Measurements from ENCODE around the gene C17orf113.

C17orf113 gene

GRCh38 chr17:42050393-42051012 is at the start of gene C17orf113:
TSS of gene C17orf113 (minus strand) at chr17:42050601. CDS start at chr17:42043376, 7,225 bp downstream.
- DNase-seq (ENCODE audit: low spot score) = peak; percentile 69

DNA sequence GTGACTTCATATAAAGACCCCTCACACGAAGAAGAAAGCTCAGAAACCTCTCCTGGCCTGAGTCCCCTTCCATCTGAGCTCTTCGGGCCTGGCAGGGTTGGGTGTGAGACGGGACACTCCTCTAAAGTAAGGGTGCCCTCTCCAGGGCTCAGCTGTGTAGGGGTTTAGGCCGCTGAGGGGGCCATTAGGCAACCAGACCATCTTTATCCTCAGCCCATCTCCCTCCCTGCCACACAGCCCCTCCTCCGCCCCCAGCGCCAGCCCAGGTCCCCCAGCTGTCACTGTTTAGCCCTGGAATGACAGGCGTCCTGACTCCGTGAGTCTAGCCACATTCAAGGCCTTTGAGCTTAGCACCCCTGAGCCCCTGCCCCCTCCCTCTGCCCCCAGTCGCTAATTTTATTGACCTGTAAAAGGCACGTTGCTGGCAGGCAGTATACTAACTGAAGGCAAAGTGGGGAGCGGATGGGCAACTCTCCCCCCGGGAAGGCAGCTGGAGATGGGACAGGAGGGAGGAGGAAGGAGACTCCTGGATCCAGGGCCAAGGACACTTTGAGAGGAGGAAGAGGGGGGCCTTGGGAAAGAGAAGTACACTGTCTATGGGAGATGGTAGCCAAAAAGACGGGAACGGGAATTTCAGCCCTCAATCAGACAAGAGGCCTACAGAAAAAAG is 48.5 kb upstream of the C17orf113 start:
- DNase-seq (ENCODE audit: low spot score) = no peak

- DNase-seq (ENCODE audit: low spot score) = peak; percentile 59
These were observed 47.6 kb upstream of the C17orf113 start, which contains the start of gene ZNF385C for GRCh38 chr17:42097691-42098631. TSS of gene ZNF385C (minus strand) at chr17:42098473. CDS start at chr17:42063056, 35,417 bp downstream.

GRCh38 chr17:42096360-42097111 is 46.1 kb upstream of the C17orf113 start:
- DNase-seq (ENCODE audit: low spot score) = no peak

DNA sequence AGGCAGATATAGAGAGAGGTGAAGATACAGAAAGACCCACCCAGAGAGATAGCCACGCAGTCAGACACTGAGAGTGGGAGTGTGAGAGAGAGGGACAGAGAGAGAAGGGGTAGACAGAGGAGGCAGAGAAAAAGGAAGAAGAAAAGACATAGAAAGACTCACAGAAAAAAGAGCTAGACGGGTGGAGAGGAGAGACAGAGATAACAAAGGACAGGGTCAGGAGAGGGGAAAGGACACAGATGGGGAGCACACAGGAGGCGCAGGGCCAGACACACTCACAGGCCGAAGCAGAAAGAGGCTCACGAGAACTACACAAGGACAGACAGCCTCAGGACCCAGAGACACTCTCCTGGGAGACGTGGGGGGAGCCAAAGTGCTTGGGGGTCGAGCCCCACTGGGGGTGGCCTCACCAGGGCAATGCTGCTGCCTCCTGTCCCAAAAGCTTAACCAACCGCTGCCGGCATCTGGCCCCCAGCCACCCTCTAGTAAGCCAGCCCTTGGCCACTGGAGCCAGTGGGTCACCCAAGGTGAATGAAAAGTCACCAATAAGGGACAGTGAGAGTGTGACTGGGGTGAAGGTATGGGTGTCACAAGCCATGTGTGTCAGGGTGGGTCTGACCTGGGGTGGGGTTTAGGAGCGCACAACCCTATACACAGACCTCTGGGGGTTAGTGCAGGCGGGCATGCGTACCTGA is 44.1 kb upstream of the C17orf113 start:
- DNase-seq (ENCODE audit: low spot score) = no peak

DNA sequence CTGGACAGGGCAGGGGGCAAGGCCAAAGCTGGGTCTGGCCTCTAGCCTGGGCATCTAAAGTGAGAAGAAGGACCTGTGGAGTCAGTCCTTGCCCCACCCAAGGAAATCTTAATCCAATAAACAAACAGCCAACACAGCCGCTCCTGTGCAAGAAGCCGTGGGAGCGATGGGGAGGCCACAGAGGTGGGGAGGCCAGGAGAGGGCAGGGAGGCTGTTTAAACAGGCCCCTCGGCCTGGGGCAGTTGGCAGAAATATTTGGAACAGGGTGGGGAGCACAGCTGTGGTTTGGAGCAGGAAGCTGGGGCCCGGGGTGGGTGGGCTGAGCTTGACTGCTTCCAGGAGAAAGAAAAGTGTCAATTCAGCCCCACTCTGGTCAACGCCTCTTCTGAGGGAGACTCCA is 42.5 kb upstream of the C17orf113 start:
- no peak for DNase-seq (ENCODE audit: low spot score)

DNA sequence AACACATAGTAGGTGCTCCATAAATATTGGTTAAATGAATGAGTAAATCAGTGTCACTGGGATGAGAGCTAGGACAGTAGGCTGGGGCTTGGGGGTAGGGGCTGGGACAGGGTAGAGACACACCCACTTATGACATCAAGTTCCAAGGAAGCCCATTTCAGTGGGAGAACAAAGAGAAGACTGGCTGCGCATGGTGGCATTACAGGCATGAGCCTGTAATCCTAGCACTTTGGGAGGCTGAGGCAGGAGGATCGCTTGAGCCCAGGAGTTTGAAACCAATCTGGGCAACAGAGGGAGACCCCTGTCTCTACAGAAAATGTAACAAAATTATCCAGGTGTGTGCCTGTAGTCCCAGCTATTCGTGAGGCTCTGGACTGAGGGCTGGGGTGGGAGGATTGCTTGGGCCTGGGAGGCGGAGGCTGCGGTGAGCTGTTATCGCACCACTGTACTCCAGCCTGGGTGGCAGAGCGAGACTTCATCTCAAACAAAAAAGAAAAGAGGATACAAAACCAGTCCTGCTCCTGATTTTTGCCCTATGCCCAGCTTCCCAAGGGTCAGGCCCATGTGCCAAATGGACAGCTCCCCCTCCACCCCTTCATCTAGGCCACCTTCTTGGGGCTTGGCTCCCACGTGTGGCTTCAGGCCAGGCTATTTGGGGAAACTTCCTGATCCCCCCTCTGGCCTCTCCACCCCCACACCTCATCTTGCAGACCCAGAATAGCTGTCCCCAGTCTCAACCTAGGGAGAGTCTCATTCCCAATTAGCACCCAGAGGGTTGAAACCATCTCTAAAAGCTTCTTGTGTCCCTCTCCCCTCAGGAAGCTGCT is 40.8 kb upstream of the C17orf113 start:
- DNase-seq (ENCODE audit: low spot score) = no peak

DNA sequence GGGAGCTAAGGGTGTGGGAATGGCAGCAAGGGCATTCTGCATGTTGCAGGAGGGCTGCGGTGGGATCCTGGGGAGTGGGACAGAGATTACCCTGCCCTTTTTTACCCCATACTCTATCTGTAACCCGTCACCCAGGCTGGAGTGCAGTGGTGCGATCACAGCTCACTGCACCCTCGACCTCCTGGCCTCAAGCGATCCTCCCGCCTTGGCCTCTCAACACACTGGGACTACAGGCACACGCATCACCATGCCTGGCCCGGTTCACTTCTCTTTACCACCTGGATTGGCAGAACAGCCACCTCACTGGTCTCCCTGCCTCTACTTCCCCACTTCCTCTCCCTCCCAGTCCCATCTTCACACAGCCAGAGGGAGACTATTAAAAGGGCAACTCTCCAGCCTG is 38.3 kb upstream of the C17orf113 start:
- no peak for DNase-seq (ENCODE audit: low spot score)

DNA sequence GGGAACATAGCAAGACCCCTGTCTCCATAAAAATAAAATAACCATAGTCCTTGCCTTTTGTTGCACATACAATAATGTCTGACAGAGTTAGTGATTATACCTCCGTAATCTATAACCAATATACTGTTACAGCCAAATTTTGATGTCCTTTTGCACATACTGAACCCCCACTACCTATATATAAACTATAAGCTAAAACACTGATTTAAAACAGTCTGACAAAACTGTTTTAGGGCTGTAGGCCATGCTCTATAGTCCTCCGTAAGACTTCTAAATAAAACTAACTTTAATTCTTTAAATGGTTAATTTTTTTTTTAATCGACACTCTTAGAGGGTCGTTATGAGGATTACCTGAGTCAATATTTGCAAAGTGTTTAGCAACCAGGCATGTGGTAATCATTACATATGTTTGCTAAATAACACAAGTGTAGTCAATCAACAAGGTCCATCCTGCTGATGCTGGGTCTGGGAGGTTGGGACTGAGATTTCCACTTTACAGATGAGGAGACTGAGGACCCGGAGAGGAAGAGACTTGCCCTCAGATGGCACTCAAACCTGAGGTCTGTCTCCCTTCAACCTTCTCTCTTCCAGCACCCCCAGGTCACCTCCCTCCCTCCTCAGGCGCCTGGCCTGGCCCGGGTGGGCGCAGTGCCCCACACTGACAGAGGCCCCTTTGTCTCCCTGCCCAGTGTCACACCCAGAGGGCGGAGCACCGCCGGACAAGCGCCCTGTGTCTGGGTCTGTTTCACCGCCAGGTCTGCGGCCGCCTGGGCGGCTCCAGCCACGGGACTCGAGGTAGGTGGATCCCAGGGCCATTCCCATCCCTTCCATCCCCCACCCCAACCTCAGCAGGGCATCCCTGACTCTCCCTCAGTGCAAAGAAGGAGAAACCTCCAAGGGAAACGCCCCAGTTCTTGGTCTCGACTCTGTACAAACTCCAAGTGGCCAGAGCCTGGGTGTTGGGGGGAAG is 37.6 kb upstream of the C17orf113 start:
- peak; percentile 74 for DNase-seq (ENCODE audit: low spot score)

GRCh38 chr17:42087042-42087701 is 36.8 kb upstream of the C17orf113 start:
- DNase-seq (ENCODE audit: low spot score) = no peak

DNA sequence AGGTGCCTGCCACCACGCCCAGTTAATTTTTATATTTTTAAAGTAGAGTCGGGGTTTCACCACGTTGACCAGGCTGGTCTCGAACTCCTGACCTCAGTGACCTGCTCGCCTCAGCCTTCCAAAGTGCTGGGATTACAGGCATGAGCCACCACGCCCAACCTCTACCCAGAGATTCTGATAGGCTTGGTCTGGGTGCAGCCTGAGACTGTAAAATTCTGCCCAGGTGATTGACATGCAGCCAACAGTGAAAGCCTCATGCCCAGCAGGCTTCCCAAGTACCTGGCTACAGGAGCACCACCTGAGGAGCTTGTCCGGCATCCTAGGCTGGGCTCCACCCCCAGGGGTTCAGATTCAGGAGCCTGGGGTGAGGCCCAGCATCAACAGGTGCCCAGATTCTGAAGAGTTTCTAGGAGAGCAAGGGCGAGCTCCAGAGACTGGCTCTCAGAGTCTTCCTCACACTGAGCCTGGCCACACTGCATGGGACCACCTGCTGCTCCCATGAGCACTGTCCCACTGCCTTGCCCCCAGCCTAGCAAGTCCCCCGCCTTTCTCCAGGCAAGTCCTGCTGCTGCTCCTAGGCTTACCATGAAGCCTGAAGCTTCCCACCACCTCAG is 31.2 kb upstream of the C17orf113 start:
- no peak for DNase-seq (ENCODE audit: low spot score)

GRCh38 chr17:42079541-42079940 is 29.1 kb upstream of the C17orf113 start:
- no peak for DNase-seq (ENCODE audit: low spot score)

- no peak for DNase-seq (ENCODE audit: low spot score)
These were observed 28.1 kb upstream of the C17orf113 start for GRCh38 chr17:42078396-42079043.

DNA sequence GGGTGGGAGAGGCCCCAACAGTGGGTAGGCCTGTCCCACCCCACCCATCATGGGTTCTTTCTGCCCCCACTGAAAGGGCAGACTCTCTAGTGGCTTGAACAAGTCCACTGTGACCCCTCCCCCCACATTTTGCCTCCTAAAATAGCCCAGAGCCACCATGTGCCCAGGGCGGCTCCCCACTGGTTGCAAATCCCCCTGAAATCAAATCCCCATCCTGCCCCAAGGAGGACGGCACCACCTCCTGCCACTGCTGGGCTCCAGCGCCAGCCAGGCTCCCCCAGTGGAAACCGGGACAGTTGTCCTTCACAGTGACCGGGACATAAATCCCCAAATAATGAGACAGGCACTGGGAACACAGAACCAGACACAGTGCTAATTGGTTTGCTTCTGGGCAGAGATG is 27.4 kb upstream of the C17orf113 start:
- no peak for DNase-seq (ENCODE audit: low spot score)

GRCh38 chr17:42076797-42077559 is 26.6 kb upstream of the C17orf113 start:
- DNase-seq (ENCODE audit: low spot score) = no peak

GRCh38 chr17:42075789-42076188 is 25.4 kb upstream of the C17orf113 start:
- no peak for DNase-seq (ENCODE audit: low spot score)
